ENCODE measurements around the gene PLK2. TPM values are rescaled to one million over a fixed set of nuclear protein-coding genes. Genes with fewer than 3 reads are reported as not detected.

PLK2 gene
- total RNA-seq, 1 experiment from 2014 or later = 258 TPM

DNA sequence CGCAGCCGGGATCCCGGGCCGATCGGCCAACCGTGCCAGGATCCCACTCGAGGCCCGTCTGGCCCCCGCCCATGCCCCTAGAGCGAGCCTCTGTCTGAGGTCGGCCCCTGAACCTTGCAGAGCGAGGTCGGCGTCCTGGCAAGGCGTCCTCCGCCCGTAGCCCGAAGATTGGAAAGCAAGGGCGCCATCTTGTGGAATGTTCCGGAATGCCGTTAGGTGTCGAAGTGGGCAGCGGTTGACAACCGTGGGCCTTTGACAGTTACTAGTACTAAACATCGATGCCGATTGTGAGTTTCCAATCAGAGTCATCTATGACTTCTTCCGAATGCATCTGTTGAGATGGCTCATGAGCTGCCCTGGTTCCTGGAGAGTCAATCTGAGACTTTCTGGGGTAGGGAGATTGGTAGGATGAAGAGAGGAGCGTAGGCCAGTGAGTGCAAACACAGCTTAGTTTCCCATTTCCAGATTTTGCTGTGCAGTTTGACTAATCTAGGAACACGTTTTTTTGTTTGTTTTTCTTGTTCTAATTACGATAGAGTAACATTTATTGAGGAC is 923 bp upstream of the PLK2 start:
- ChIA-PET CTCF (interaction anchor here (0.6 to 2.2 kb wide), 7 partner anchors 85 to 1180 kb away, joined by 3 to 10 read pairs (median 5); no protein-coding TSS in a partner anchor), POLR2A (no interaction called here)
- ATAC-seq (peak; percentile 72), DNase-seq (ENCODE audit: low read depth, low spot score) (peak; percentile 72)
- TF ChIP-seq POLR2AphosphoS5 (IDR thresholded peaks at IDR 0.05; ENCODE audit: low read depth, low read length) (peak; percentile 40; the same call in 1 of the 2 replicates), TCF7L2 (IDR thresholded peaks at IDR 0.05; ENCODE audit: low read depth, low read length) (no peak)
- TF ChIP-seq, protein P1, sequence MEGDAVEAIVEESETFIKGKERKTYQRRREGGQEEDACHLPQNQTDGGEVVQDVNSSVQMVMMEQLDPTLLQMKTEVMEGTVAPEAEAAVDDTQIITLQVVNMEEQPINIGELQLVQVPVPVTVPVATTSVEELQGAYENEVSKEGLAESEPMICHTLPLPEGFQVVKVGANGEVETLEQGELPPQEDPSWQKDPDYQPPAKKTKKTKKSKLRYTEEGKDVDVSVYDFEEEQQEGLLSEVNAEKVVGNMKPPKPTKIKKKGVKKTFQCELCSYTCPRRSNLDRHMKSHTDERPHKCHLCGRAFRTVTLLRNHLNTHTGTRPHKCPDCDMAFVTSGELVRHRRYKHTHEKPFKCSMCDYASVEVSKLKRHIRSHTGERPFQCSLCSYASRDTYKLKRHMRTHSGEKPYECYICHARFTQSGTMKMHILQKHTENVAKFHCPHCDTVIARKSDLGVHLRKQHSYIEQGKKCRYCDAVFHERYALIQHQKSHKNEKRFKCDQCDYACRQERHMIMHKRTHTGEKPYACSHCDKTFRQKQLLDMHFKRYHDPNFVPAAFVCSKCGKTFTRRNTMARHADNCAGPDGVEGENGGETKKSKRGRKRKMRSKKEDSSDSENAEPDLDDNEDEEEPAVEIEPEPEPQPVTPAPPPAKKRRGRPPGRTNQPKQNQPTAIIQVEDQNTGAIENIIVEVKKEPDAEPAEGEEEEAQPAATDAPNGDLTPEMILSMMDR (IDR thresholded peaks at IDR 0.05) = peak; percentile 84
- Histone ChIP-seq H3K4me3 (ENCODE audit: low read depth in 2 of 2, low read length in 2 of 2) (peak overlapping the region; percentile 87 to 91), H3K27ac (ENCODE audit: low read length) (peak overlapping the region; percentile 97), H3K27me3 (ENCODE audit: control insufficient read depth, insufficient read depth, low read length) (no peaks in the 10 kb centered on the region), H3K9me3 (ENCODE audit: control insufficient read depth, insufficient read depth, low read depth, low read length) (no peaks in the 10 kb centered on the region), H3K4me1 (ENCODE audit: control insufficient read depth, insufficient read depth, low read length) (peaks cover 24% of the 10 kb centered on the region), H3K36me3 (ENCODE audit: control insufficient read depth, insufficient read depth, low read length) (peaks cover 31% of the 10 kb centered on the region)
- in situ Hi-C loops (cut with HindIII; ENCODE audit: low pct_unique_long_range_greater_than_20kb, low sequenced_read_pairs) (loop anchor here (25.0 kb wide), 1 partner anchor 974 kb away; the partner anchor contains the start of gene ACTBL2), intact Hi-C loops (cut with micrococcal nuclease; ENCODE audit: unreplicated experiment) (loop anchor here (1.0 kb wide), 4 partner anchors 573 to 1163 kb away; no protein-coding TSS in a partner anchor)
- no TSS peak for BruUV-seq (replicated peaks)

DNA sequence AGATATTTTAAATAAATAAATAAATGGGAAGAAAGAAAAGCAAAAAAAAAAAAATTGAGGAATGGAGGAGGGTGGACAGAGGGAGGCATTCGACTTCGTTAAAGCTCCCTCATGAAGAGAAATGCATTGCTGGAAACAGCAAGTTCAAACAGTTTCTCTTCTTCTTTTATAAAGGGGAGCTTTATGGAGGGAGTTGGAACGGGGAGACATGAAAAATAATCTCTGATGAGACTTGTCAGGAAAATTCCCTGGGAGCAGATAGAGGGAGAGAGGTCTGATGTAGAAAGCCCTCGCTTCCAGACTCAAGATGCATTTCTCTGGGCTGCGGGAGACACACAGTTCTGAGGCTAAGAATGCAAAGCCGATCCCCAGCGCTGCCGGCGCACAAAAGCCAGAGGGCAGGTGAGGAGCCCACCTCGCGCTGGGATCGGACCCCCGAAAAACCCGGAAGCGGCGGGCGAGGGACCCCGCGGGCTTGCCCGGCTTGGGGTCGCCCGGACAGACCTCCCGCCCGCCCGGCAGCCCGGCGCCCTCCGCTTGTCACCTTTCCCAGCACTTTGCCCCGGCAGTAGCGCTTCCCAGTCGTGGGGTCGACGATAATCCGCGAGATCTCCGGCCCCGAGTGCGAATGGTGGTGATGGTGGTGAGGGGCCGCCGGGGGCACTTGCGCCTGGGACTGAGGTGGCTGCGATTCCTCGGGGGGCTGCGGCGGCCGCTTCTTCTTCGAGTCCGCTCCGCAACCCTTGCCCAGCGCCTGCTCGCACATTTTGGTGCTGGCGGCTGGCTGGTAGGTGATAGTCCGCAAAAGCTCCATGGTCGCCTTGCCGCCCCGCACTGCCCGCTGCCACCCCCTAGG is 512 bp downstream of the PLK2 start:
- DNase-seq (ENCODE audit: low read depth, low spot score) (no peak), ATAC-seq (peak; percentile 33)
- Histone ChIP-seq H3K4me1 (ENCODE audit: control insufficient read depth, insufficient read depth, low read length) (peaks cover 38% of the 10 kb centered on the region), H3K9me3 (ENCODE audit: control insufficient read depth, insufficient read depth, low read depth, low read length) (no peaks in the 10 kb centered on the region), H3K27ac (ENCODE audit: low read length) (peak overlapping the region; percentile 97), H3K4me3 (ENCODE audit: low read depth in 2 of 2, low read length in 2 of 2) (peak overlapping the region; percentile 87 to 91), H3K27me3 (ENCODE audit: control insufficient read depth, insufficient read depth, low read length) (no peaks in the 10 kb centered on the region), H3K36me3 (ENCODE audit: control insufficient read depth, insufficient read depth, low read length) (peaks cover 46% of the 10 kb centered on the region)
- in situ Hi-C loops (cut with HindIII; ENCODE audit: low pct_unique_long_range_greater_than_20kb, low sequenced_read_pairs) (loop anchor here (25.0 kb wide), 1 partner anchor 972 kb away; the partner anchor contains the start of gene ACTBL2), intact Hi-C loops (cut with micrococcal nuclease; ENCODE audit: unreplicated experiment) (loop anchor here (1.0 to 10.0 kb wide), 7 partner anchors 135 to 960 kb away; no protein-coding TSS in a partner anchor)
- BruUV-seq (replicated peaks) = no TSS peak
- ChIA-PET CTCF (interaction anchor here (0.7 to 2.2 kb wide), 4 partner anchors 571 to 680 kb away, joined by 4 to 10 read pairs (median 8); no protein-coding TSS in a partner anchor), POLR2A (interaction anchor here (0.6 to 0.7 kb wide), 4 partner anchors 161 to 1640 kb away, joined by 3 to 5 read pairs (median 4); no protein-coding TSS in a partner anchor)
- TF ChIP-seq POLR2AphosphoS5 (IDR thresholded peaks at IDR 0.05; ENCODE audit: low read depth, low read length) (peak; percentile 18; the same call in 1 of the 2 replicates), TCF7L2 (IDR thresholded peaks at IDR 0.05; ENCODE audit: low read depth, low read length) (no peak), SIN3A (IDR thresholded peaks at IDR 0.05; ENCODE audit: borderline replicate concordance, insufficient read depth, low read depth, low read length) (no peak)
- TF ChIP-seq, protein P1 (IDR thresholded peaks at IDR 0.05) = no peak
- TF ChIP-seq, protein P2, sequence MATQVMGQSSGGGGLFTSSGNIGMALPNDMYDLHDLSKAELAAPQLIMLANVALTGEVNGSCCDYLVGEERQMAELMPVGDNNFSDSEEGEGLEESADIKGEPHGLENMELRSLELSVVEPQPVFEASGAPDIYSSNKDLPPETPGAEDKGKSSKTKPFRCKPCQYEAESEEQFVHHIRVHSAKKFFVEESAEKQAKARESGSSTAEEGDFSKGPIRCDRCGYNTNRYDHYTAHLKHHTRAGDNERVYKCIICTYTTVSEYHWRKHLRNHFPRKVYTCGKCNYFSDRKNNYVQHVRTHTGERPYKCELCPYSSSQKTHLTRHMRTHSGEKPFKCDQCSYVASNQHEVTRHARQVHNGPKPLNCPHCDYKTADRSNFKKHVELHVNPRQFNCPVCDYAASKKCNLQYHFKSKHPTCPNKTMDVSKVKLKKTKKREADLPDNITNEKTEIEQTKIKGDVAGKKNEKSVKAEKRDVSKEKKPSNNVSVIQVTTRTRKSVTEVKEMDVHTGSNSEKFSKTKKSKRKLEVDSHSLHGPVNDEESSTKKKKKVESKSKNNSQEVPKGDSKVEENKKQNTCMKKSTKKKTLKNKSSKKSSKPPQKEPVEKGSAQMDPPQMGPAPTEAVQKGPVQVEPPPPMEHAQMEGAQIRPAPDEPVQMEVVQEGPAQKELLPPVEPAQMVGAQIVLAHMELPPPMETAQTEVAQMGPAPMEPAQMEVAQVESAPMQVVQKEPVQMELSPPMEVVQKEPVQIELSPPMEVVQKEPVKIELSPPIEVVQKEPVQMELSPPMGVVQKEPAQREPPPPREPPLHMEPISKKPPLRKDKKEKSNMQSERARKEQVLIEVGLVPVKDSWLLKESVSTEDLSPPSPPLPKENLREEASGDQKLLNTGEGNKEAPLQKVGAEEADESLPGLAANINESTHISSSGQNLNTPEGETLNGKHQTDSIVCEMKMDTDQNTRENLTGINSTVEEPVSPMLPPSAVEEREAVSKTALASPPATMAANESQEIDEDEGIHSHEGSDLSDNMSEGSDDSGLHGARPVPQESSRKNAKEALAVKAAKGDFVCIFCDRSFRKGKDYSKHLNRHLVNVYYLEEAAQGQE (IDR thresholded peaks at IDR 0.05; ENCODE audit: insufficient read depth in 1 of 2, low read depth in 2 of 2, low read length in 1 of 2) = 0 out of 4 replicates have a peak, but pooled peaks of 1 of the 2 experiments have one; percentile 21

Measured in Panc1 (cell line).